ENCODE measurements around the gene RUBCNL. TPM values are rescaled to one million over a fixed set of nuclear protein-coding genes. Genes with fewer than 3 reads are reported as not detected.
"Not testable (repeated sequence)": the region's sequence is repeated elsewhere in the genome, so short reads cannot be mapped to it uniquely, and the experiment has no call there.

RUBCNL gene
- polyA plus RNA-seq (2011; rRNA removed) (0.05 TPM in 1 of 2 replicates, not detected in the other), polyA plus RNA-seq (2017; fragmentation: RNase III; extraction: RNeasy Plus Mini Kit Qiagen cat#74134 plus additional on column Dnase treatment) (not detected in 3 replicates), polyA minus RNA-seq (2011; rRNA and poly(A)+ RNA removed) (not detected in 2 replicates)
- not detected in 2 replicates for polyA plus RNA-seq (2012; cell fraction: cytosol; rRNA removed)
- not detected in 2 replicates for polyA plus RNA-seq (2012; cell fraction: nucleus; rRNA removed)

DNA sequence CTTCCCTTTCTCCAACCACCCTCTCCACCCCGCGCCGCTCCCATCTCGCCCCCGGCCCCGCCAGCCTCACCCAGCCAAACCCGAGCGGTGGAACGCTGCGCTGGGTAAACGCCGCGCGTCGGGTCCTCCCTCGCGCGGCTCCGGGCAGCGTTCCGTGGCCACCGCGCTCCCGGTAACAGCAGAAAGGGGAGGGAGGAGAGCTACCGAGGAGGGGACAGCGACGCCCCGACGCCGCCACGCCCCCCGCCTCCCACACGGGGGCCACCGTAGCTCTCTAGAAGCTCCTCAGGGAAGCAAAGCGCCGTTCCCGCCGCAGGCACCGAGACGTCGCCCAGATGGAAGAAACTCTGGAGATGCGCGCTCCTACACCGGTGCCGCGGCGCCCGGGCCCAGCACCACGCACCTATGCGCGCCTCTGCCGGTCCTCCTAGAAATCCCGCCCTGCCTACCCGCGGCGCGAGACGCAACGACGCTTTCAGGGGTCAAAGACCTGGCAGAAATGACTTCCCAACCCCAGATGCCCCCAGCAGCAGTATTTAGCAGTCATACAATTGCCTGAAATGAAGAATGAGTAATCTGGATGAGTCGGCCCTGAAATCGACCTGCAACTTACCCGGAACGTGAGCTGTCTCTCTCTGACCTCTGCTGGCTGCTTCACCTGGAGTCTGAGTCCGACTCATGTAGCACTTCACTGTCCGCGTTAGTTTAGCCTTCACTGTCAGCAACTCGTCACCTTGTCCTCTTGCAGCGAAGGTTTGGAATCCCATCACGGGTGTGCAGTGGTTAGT, at the start of gene RUBCNL:
Gene RUBCNL, minus strand, starts transcription at position 189 of the 788 bp plus-strand sequence. CDS start 14,777 bp downstream, outside the sequence.
- no peaks in the 10 kb centered on the region for H3K9me3 ChIP-seq
- peak; percentile 78 to 80 for ATAC-seq
- CTCF ChIA-PET: interaction anchor here (1.1 to 1.6 kb wide), 2 partner anchors 9 to 66 kb away, joined by 4 read pairs; no protein-coding TSS in a partner anchor
- peak within 1 kb of the TSS; percentile 98 for H3K4me2 ChIP-seq
- H3K4me3 ChIP-seq: peak within 1 kb of the TSS; percentile 49
- H3K4me1 ChIP-seq: no peaks in the 10 kb centered on the region
- FAIRE-seq: no peak
- 13% methylated on average over 8 of the region's 70 CpGs for WGBS (ENCODE audit: missing lambda C conversion rate)
- DNase-seq (ENCODE audit: low read depth in 1 of 2, low spot score in 1 of 2): peak in 1 of 2 experiments; percentile 29
- POLR2A ChIA-PET: no interaction called here
- peak within 1 kb of the TSS in 1 of 2 experiments; percentile 21; a peak in 1 of 6 replicates for H3K27ac ChIP-seq
- TF ChIP-seq ELK1 (IDR thresholded peaks at IDR 0.05; ENCODE audit: low read depth, low read length) (no peak), NR3C1 (IDR thresholded peaks at IDR 0.05) (no peak), EHMT2 (IDR thresholded peaks at IDR 0.05; ENCODE audit: low read depth) (no peak), JUNB (IDR thresholded peaks at IDR 0.05) (no peak), NFE2L2 (conservative IDR thresholded peaks at IDR 0.05; ENCODE audit: low read length) (no peak), HOXA7 (CRISPR knock-in tag; IDR thresholded peaks at IDR 0.05) (no peak), EP300 (IDR thresholded peaks at IDR 0.05) (no peak), EHF (CRISPR knock-in tag; IDR thresholded peaks at IDR 0.05) (no peak), FOXS1 (CRISPR knock-in tag; IDR thresholded peaks at IDR 0.05) (no peak), MAZ (IDR thresholded peaks at IDR 0.05; ENCODE audit: borderline replicate concordance, low read depth, low read length) (no peak), BCL3 (IDR thresholded peaks at IDR 0.05) (no peak), KDM1A (IDR thresholded peaks at IDR 0.05; ENCODE audit: low read depth) (no peak), PBX3 (IDR thresholded peaks at IDR 0.05) (no peak), ZFP36 (IDR thresholded peaks at IDR 0.05; ENCODE audit: borderline replicate concordance, partially characterized antibody) (no peak), HEYL (CRISPR knock-in tag; IDR thresholded peaks at IDR 0.05) (no peak)

DNA sequence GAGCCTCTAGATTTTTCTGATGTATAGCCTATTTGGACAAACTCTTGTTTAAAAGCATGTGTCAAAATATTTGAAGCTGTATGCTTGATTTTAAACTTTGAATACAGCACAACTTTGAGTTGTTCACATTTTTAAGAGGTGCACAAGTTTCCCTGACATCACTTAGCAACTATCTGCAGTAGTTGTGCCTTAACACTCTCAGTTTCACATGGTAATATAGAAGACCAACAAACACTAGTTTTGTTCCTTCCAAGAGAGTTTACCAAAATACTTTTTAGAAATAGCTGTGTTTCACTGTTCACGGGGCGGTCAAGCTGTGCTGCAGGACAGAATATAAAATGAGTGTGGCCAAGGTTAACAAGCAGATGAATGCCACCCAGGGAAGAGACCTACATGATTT, 42.5 kb upstream of the RUBCNL start:
- DNase-seq (ENCODE audit: low read depth in 1 of 2, low spot score in 1 of 2); ATAC-seq; CTCF ChIA-PET; FAIRE-seq; H3K27ac ChIP-seq; H3K4me1 ChIP-seq; H3K4me2 ChIP-seq; H3K4me3 ChIP-seq; POLR2A ChIA-PET; H3K9me3 ChIP-seq: not testable (repeated sequence)
- WGBS (ENCODE audit: missing lambda C conversion rate): 69% methylated on average over 2 of the region's 2 CpGs

DNA sequence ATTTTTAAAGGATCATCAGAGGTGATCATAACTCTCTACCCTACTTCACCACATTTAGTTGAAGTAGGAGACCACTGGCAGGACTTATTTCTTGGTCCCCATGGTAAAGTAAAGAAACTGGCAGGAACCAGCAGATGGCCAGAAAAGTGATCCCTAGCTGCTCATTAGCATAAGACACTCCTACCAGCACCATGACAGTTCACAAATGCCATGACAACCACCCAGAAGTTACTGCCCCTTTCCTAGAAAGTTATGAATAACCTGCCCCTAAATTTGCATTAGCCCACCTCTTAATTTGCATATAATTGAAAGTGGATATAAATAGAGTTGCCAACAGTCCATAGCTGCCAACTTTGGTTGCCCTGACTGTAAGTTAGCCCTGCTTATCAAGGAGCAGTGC, 18.4 kb upstream of the RUBCNL start:
- ChIA-PET POLR2A (no interaction called here), CTCF (no interaction called here)
- H3K4me3 ChIP-seq: no peak overlapping the region
- H3K4me1 ChIP-seq: no peaks in the 10 kb centered on the region
- DNase-seq (ENCODE audit: low read depth in 1 of 2, low spot score in 1 of 2) (no peak), ATAC-seq (no peak), FAIRE-seq (no peak)
- no peak overlapping the region for H3K27ac ChIP-seq
- no peak overlapping the region for H3K4me2 ChIP-seq
- no peaks in the 10 kb centered on the region for H3K9me3 ChIP-seq
- TF ChIP-seq MAX (IDR thresholded peaks at IDR 0.05) (no peak), SREBF2 (IDR thresholded peaks at IDR 0.05) (no peak), CBX2 (IDR thresholded peaks at IDR 0.05; ENCODE audit: borderline replicate concordance, low read depth) (no peak), BCL3 (IDR thresholded peaks at IDR 0.05) (no peak), E2F6 (IDR thresholded peaks at IDR 0.05; ENCODE audit: borderline replicate concordance, low read depth) (no peak), CHD4 (IDR thresholded peaks at IDR 0.05; ENCODE audit: borderline replicate concordance) (no peak), NPAS2 (CRISPR knock-in tag; IDR thresholded peaks at IDR 0.05; ENCODE audit: borderline replicate concordance) (no peak), ZSCAN20 (CRISPR knock-in tag; IDR thresholded peaks at IDR 0.05) (no peak), MAFK (IDR thresholded peaks at IDR 0.05; ENCODE audit: partially characterized antibody) (no peak), RARB (CRISPR knock-in tag; IDR thresholded peaks at IDR 0.05) (no peak)
